ENCODE data around the gene SAMD4A.

The SAMD4A gene

DNA sequence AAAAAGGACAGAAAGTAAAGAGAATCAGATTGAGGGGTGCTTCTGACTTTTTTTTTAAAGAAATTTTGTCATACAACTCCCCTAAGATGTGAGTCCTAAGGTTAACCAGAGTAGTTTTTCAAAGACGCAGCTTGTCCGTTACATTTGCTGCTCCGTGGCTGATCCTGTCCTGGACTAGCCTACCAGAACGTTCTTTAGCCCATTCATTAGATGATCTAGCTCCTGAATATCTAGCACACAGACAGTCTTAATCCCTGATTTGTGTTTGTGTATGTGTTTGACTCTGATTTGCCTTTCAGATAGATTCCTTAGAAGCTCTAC is 60.3 kb downstream of the SAMD4A start:
- peaks cover 46% of the 10 kb centered on the region for H3K4me1 Mint-ChIP-seq (ENCODE audit: low read depth)
- H3K4me3 Mint-ChIP-seq, result peak overlapping the region; percentile 67
- H3K36me3 Mint-ChIP-seq, result no peaks in the 10 kb centered on the region
- H3K9me3 Mint-ChIP-seq (ENCODE audit: low read depth), result no peaks in the 10 kb centered on the region
- peak overlapping the region; percentile 95 for H3K27ac Mint-ChIP-seq
- no peaks in the 10 kb centered on the region for H3K27me3 Mint-ChIP-seq

DNA sequence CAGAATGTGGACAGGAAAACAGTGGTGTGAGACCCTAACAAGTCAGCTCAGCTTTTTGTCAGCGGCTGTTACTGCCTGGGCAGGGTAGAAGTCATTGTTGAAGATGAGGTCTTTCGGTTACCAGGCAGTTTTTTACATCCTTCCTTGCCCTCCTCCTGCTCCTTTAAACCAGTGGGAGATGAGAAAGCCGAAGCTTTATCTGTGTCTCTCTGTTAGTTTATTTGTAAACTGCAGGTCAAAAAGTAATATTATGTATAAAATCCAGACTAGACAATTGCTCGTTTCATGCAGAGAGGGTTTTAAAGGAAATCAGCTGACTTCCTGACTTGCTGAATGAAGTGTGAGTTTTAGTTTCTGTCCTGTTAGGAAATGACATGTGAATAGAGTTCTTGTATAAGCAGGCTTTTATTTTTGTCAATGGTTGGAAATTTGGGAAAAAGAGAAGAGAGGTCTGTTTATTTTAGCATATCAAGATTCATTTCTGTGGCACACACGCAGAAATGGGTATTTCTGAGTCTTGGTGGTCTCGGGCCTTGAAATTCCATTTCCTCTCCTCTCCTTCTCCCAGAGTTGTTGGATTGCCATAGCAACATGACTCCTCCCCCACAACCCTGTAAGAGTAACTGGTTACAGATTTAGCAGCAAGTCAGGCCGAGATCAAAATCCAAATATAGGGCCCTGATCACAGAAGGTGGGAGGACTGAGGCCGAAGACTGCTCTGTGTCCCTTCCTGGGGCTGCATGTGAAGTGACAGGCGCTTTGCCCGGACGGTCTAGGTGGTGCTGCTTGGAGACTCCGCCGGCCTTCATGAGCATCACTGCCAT is 60.8 kb downstream of the SAMD4A start:
- H3K4me3 Mint-ChIP-seq, result peak overlapping the region; percentile 67
- H3K36me3 Mint-ChIP-seq, result no peaks in the 10 kb centered on the region
- H3K27ac Mint-ChIP-seq, result peak overlapping the region; percentile 95
- no peaks in the 10 kb centered on the region for H3K27me3 Mint-ChIP-seq
- peaks cover 45% of the 10 kb centered on the region for H3K4me1 Mint-ChIP-seq (ENCODE audit: low read depth)
- peaks cover 3% of the 10 kb centered on the region for H3K9me3 Mint-ChIP-seq (ENCODE audit: low read depth)

DNA sequence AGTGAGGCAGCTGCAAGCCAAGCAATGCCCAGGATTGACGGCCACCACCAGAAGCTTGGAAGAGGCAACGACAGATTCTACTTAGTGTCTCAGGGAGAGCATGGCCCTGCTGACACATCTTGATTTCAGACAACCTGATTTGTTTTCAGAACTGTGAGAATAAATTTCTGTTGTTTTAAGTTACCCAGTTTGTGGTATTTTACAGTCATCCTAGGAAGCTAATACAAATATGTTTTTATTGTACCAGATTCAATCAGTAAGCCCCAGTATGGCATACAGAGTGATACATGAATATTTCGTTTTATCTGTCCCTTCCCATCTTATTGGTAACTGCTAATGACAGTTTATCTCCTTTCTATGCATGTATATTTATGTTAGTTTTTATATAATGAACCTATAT is 62.3 kb downstream of the SAMD4A start:
- Mint-ChIP-seq H3K4me1 (ENCODE audit: low read depth) (peaks cover 43% of the 10 kb centered on the region), H3K27ac (peak overlapping the region; percentile 95)

DNA sequence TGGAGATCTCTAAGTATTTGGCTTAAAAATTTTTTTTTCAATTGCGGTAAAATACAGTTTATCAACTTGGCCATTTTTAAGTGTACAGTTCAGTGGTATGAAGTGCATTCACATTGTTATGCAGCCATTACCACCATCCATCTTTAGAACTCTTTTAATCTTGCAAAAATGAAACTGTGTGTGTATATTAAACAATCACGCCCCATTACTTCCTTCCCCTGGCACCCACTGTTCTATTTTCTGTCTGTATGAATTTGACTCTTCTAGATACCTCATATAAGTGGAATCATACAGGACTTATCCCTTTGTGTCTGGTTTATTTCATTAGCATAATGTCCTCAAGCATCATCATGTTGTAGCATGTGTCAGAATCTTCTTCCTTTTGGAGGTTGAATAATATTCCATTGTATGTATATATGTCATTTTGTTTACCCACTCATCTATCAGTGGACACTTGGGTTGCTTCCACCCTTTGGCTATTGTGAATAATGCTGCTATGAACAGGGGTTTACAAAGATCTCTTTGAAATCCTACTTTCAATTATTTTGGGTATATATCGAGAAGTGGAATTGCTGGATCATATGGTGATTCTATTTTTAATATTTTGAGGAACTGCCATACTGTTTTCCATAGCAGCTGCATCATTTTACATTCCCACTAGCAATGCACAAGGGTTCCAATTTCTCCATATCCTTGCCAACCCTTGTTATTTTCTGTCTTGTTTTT is 62.9 kb downstream of the SAMD4A start:
- peaks cover 43% of the 10 kb centered on the region for H3K4me1 Mint-ChIP-seq (ENCODE audit: low read depth)
- no peak overlapping the region for H3K4me3 Mint-ChIP-seq
- no peaks in the 10 kb centered on the region for H3K36me3 Mint-ChIP-seq
- H3K27ac Mint-ChIP-seq, result peak overlapping the region; percentile 16
- peaks cover 3% of the 10 kb centered on the region for H3K9me3 Mint-ChIP-seq (ENCODE audit: low read depth)
- no peaks in the 10 kb centered on the region for H3K27me3 Mint-ChIP-seq

More for the DNA sequence above, 62.3 kb downstream of the SAMD4A start:
- H3K9me3 Mint-ChIP-seq (ENCODE audit: low read depth), result peaks cover 3% of the 10 kb centered on the region
- no peak overlapping the region for H3K4me3 Mint-ChIP-seq
- no peaks in the 10 kb centered on the region for H3K36me3 Mint-ChIP-seq
- H3K27me3 Mint-ChIP-seq, result no peaks in the 10 kb centered on the region

DNA sequence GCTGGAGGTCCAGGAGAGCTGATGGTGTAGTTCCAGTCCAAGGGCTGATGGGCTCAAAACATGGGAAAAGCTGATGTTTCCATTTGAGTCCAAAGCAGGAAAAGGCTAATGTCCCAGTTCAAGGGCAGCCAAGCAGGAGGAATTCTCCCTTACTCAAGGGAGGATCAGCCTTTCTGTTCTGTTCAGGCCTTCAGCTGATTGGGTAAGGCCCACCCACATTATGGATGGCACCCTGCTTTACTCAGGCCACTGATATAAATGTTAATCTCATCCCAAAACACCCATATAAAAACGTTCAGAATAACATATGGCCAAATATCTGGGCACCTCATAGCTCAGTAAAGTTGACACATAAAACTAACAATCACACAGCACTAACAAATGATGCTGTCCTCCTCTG is 64.1 kb downstream of the SAMD4A start:
- H3K9me3 Mint-ChIP-seq (ENCODE audit: low read depth), result peaks cover 3% of the 10 kb centered on the region
- no peaks in the 10 kb centered on the region for H3K36me3 Mint-ChIP-seq

DNA sequence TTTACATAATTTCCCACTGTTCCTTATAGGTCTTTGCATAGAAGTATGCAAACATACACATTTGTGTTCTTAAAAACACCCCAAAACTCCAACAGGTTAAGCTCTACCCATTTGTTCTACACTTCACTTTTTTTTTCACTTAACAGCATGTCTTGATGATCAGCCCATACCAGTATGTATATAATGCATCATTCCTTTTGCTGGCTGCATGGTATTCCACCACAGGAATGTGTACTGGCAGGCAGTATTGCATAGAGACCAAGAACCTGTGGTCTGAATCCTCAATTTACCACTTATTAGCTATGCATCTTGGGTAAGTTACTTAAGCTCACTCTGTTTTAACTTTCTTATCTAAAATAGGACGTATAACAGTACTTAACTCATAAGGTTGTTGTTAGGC is 65.5 kb downstream of the SAMD4A start:
- Mint-ChIP-seq H3K4me1 (ENCODE audit: low read depth) (peaks cover 30% of the 10 kb centered on the region), H3K27me3 (no peaks in the 10 kb centered on the region)

More for the DNA sequence above, 64.1 kb downstream of the SAMD4A start:
- H3K4me3 Mint-ChIP-seq, result no peak overlapping the region
- no peaks in the 10 kb centered on the region for H3K27me3 Mint-ChIP-seq
- peaks cover 40% of the 10 kb centered on the region for H3K4me1 Mint-ChIP-seq (ENCODE audit: low read depth)
- no peak overlapping the region for H3K27ac Mint-ChIP-seq

DNA sequence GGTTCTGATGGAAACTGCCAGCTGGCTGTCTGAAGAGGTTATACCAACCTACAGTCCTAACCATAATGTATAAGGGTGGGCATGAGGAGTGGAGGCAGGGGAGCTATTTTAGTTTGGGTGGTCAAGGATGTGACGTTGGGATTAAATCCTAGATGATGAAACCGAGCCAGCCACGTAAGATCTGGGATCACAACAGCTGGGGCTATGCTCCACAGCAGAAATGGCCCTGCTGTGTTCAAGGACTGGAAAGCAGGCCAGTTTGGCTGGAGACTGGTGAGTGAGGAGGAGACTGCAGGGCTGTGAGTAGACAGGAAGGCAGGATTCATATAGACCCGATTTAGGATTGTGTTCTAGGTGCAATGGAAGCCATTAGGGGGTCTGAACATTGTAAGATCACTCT is 66.1 kb downstream of the SAMD4A start:
- peaks cover 24% of the 10 kb centered on the region for H3K4me1 Mint-ChIP-seq (ENCODE audit: low read depth)

More for the DNA sequence above, 65.5 kb downstream of the SAMD4A start:
- H3K36me3 Mint-ChIP-seq, result no peaks in the 10 kb centered on the region
- no peak overlapping the region for H3K4me3 Mint-ChIP-seq
- no peak overlapping the region for H3K27ac Mint-ChIP-seq
- H3K9me3 Mint-ChIP-seq (ENCODE audit: low read depth), result peaks cover 3% of the 10 kb centered on the region

DNA sequence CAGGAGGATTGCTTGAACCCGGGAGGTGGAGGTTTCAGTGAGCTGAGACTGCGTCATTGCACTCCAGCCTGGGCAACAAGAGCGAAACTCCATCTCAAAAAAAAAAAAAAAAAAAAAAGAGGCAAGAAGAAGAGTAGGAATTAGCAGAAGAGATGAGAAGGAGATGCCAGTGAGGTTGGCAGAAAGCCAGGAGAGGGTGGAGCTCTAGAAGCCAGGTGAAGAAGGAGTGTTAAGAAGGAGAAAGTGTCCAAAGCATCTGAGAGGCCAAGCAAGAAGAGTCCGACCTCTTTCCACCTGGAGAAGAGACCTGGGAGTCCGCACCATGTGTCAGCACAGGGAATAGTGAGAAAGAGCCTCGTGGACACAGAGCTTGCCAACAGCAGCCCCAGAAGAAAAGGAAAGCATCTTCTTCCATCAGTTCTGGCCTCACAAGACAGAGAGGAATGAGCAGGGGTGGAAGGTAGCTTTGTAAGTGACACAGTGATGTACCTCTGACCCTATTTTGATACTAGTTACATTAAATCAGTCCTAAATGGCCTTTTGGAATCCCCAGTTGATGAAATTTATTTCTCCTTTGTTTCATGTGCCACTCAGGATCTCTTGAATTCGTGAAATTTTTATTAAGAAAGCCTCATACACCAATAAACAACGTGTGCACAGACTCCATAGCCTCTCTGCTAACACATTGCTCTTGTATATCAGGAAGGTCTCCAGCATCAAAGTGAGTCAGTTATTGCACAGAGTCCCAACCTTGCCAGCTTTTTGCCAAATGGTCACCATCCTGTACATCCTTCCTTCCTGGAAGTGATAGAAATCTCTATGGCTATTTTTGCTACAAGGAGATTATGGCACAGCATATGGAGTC is 70.6 kb downstream of the SAMD4A start:
- H3K27ac Mint-ChIP-seq, result no peak overlapping the region
- H3K9me3 Mint-ChIP-seq (ENCODE audit: low read depth), result peaks cover under 1% of the 10 kb centered on the region
- H3K4me3 Mint-ChIP-seq, result no peak overlapping the region
- H3K36me3 Mint-ChIP-seq, result no peaks in the 10 kb centered on the region
- H3K27me3 Mint-ChIP-seq, result no peaks in the 10 kb centered on the region
- H3K4me1 Mint-ChIP-seq (ENCODE audit: low read depth), result no peaks in the 10 kb centered on the region

More for the DNA sequence above, 66.1 kb downstream of the SAMD4A start:
- H3K36me3 Mint-ChIP-seq, result no peaks in the 10 kb centered on the region
- peaks cover 3% of the 10 kb centered on the region for H3K9me3 Mint-ChIP-seq (ENCODE audit: low read depth)
- no peaks in the 10 kb centered on the region for H3K27me3 Mint-ChIP-seq
- no peak overlapping the region for H3K27ac Mint-ChIP-seq
- no peak overlapping the region for H3K4me3 Mint-ChIP-seq

DNA sequence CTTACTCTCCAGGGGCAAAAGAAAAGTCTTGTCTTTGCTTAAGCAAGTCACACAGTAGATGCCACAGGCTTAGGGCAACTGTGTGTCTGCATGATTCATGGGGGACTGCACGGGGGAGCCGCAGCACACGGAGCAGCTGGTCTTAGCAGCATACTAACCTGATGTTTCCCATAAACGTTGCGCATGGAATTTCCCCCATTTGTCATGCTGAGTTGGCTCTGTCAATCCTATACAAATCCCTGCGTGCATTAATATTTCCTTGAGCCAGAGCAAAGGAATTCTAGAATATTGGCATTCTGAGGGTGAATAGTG is 71.2 kb downstream of the SAMD4A start:
- Mint-ChIP-seq H3K4me3 (no peak overlapping the region), H3K36me3 (no peaks in the 10 kb centered on the region), H3K4me1 (ENCODE audit: low read depth) (no peaks in the 10 kb centered on the region), H3K27ac (no peak overlapping the region), H3K9me3 (ENCODE audit: low read depth) (no peaks in the 10 kb centered on the region), H3K27me3 (no peaks in the 10 kb centered on the region)

DNA sequence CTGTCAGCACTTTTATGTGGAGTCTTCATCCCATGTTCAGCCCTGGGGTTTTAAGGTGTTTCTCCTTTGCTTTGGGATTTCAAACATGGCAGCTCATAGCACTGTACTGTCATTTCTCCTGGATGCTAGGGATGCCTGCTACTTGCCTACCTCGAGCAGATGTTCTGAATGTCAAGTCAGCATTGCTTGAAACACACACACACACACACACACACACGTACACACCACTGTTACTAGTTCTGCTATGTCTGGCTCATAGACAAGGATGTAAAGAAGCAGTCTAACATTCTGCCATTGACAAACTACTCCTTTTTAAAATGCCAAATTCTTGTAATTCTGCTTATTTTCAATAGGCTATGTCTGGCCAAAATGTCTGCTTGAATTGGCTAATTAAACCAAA is 72.7 kb downstream of the SAMD4A start:
- Mint-ChIP-seq H3K4me1 (ENCODE audit: low read depth) (no peaks in the 10 kb centered on the region), H3K4me3 (no peak overlapping the region), H3K27me3 (peaks cover 2% of the 10 kb centered on the region), H3K36me3 (no peaks in the 10 kb centered on the region), H3K27ac (no peak overlapping the region), H3K9me3 (ENCODE audit: low read depth) (no peaks in the 10 kb centered on the region)

DNA sequence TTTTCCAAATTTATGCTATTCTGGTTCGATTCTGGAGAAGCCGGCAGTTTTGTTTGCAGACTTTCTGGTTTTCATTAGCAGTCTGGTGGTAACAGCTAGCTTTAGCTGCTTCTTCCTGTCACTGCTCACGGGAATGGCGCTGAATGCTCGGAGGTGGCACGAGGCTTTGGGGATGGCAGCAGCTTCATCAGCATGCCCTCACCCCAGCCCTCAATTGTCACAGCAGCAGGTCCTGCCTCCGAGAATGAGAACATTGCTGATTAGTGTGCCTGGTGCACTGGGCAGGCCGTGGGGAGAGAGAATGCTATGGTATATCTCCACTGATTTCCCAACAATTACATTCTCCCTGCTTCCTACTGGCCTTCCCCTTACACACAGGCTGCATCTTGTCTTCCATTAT is 73.6 kb downstream of the SAMD4A start:
- H3K9me3 Mint-ChIP-seq (ENCODE audit: low read depth), result no peaks in the 10 kb centered on the region
- no peak overlapping the region for H3K4me3 Mint-ChIP-seq
- H3K4me1 Mint-ChIP-seq (ENCODE audit: low read depth), result no peaks in the 10 kb centered on the region
- peaks cover 2% of the 10 kb centered on the region for H3K27me3 Mint-ChIP-seq
- H3K27ac Mint-ChIP-seq, result no peak overlapping the region
- H3K36me3 Mint-ChIP-seq, result no peaks in the 10 kb centered on the region

DNA sequence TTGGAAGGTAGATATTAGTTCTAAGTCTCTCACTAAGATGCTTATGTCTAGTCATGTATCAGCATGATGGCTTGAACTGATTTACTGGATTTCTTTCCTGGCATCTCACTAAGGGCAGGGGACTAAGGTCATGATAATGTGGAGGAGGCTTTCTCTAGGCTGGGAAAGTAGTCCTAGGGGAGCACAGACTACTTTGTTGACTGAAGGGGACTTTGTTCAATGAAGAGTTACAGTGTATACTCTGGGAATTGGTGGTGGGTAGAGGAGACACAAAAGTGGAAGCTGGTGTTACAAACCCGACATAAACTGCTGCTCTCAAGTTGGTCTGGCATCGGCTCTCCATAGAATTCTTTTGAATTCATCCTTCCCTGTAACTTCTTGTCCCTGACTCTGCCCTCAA is 75.2 kb downstream of the SAMD4A start:
- Mint-ChIP-seq H3K9me3 (ENCODE audit: low read depth) (no peaks in the 10 kb centered on the region), H3K27me3 (peaks cover 2% of the 10 kb centered on the region), H3K4me3 (no peak overlapping the region), H3K27ac (no peak overlapping the region), H3K4me1 (ENCODE audit: low read depth) (peaks cover 7% of the 10 kb centered on the region), H3K36me3 (no peaks in the 10 kb centered on the region)

DNA sequence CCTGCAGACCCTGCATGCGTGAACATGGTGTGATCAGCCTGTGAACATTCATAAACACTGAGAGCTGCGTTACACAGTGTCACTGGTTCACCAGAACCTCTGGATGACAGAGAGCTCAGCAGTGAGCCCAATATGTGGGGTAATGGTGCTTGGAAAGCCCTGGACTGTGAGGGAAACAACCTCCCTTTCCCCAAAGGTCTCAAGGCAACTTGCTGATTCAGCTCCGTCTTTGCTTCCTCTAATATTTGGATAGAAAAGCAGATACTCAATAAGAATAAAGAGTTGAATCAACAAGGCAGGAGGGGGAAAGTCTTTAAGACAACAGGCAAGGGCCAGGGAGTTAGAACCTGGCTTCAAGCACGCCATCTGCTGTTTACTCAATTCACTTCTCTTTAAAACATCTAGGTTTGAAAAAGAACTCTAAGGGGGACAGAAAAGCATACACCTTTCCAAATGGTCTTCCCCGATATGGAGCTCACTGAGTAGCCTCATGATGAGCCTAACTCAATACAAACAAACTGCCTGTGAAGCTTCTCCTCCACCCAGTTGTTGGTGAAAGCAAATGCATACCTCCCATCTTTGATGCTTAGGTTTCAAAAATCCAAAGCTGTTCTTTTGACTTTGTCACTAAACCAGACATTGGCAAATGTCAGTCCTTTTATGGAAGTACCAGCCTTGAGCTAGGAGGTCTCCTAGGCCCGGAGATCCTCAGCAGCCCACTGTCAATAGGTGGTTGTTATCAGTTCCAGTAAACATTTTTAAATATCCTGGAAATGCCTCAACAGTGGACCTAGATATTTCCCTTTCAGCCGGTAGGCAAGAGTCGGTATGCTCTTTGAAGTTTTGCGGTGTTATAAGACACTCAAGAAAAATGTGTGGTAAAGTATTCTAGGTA is 76.1 kb downstream of the SAMD4A start:
- H3K27me3 Mint-ChIP-seq, result peaks cover 2% of the 10 kb centered on the region
- H3K4me1 Mint-ChIP-seq (ENCODE audit: low read depth), result peaks cover 7% of the 10 kb centered on the region
- H3K27ac Mint-ChIP-seq, result no peak overlapping the region

DNA sequence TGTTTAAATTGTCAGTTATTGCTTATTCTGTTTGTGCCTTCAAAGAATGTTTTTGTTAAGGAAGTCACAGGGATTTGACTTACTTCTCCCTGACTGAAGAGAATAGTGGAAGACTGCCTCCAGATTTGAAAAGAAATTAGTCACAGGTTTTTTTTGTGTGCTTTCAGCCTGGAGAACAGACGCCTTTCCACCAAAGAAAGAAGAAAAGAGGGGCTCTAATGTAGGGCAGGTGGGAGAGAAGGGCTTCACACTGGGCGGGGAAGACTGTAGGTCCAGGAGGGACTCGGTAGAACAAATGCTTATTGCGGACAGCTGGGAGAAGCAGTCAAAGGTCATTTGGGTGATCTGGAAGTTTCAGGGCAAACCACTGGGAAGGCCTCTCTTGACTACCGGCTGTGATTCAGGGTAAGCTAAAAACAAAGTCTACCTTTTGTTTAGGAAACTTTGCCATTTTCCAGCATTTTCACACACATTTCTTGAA is 76.8 kb downstream of the SAMD4A start:
- Mint-ChIP-seq H3K4me1 (ENCODE audit: low read depth) (peaks cover 7% of the 10 kb centered on the region), H3K9me3 (ENCODE audit: low read depth) (no peaks in the 10 kb centered on the region), H3K36me3 (no peaks in the 10 kb centered on the region), H3K27me3 (peaks cover 2% of the 10 kb centered on the region), H3K4me3 (no peak overlapping the region), H3K27ac (no peak overlapping the region)

More for the DNA sequence above, 76.1 kb downstream of the SAMD4A start:
- Mint-ChIP-seq H3K36me3 (no peaks in the 10 kb centered on the region), H3K4me3 (no peak overlapping the region), H3K9me3 (ENCODE audit: low read depth) (no peaks in the 10 kb centered on the region)
